Stimulated activated CD4-positive, alpha-beta T cell treated with anti-CD3 and anti-CD28 coated beads, Interleukin-15, amount 100 ng/mL, for 24 hours (primary cell): Measurements from ENCODE around the gene SLC47A2.
"Not testable (repeated sequence)": the region's sequence is repeated elsewhere in the genome, so short reads cannot be mapped to it uniquely, and the experiment has no call there.

Experiments used
- DNase-seq: peaks from one replicate; pipeline ENCODE4 v3.0.0-alpha.2; 2020

The SLC47A2 gene, protein sequence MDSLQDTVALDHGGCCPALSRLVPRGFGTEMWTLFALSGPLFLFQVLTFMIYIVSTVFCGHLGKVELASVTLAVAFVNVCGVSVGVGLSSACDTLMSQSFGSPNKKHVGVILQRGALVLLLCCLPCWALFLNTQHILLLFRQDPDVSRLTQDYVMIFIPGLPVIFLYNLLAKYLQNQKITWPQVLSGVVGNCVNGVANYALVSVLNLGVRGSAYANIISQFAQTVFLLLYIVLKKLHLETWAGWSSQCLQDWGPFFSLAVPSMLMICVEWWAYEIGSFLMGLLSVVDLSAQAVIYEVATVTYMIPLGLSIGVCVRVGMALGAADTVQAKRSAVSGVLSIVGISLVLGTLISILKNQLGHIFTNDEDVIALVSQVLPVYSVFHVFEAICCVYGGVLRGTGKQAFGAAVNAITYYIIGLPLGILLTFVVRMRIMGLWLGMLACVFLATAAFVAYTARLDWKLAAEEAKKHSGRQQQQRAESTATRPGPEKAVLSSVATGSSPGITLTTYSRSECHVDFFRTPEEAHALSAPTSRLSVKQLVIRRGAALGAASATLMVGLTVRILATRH

DNA sequence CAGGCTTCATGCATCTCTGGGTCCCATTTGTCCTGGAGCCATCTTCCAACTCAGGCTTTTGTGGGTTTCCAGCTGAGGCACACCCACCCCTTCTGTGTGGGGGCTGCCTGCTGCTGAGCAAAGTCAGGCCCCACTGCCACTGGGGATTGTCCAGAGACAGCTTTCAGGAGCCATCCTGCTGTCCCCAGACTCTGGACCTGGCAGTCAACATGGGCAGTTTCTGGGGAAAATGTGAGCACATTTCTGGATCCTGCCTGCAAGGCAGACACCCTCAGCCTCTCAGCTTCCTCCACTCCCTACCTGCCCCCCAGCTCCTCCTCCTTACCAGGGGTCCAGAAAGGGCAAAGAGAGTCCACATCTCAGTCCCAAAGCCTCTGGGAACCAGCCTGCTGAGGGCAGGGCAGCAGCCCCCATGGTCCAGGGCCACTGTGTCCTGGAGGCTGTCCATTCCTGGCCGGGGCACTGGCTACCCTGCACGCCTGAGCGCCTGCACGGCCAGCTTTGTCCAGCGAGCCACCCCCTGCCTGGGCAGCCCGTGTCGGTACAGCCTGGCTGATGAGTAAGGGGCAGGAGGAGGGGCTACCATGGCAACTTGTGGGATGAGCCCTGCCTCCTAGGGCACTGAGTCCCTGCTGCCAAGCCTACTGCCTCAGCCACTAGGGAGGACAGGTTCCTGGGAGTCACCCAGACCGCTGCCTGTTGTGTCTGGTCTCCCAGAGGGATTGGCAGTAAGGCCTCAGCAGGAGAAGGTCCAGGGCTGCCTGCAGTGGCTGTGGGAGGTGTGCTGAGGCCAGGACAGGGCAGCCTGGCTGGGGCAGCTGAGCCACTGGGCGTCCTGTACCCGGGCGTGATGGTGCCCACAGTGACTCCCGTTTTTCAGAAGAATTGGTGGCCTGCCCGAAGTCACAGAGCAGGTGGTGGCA lies at the start of gene SLC47A2:
SLC47A2 (minus strand) TSS at position 477 of the 923 bp plus-strand sequence; CDS start at position 448, 29 bp downstream.
- DNase-seq: no peak

DNA sequence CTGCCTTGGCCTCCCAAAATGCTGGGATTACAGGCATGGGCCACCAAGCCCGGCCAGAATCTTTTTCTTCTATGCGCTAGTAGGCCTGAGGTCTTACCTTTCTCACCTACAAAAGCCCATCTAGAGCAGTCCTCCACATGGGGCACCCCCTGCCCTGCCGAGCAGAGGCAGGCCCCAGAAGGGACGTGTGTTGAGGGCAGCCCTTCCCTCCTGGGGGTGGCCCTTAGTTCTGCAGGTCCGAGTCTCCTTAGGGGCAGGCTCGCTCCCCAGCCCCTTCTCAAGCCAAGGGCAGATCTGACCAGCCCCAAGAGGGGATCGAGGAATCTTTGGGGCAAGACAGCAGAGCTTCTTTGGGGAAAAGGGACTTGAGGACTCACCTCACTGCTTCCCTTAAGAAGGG lies 49.6 kb upstream of the SLC47A2 start:
- no peak for DNase-seq

DNA sequence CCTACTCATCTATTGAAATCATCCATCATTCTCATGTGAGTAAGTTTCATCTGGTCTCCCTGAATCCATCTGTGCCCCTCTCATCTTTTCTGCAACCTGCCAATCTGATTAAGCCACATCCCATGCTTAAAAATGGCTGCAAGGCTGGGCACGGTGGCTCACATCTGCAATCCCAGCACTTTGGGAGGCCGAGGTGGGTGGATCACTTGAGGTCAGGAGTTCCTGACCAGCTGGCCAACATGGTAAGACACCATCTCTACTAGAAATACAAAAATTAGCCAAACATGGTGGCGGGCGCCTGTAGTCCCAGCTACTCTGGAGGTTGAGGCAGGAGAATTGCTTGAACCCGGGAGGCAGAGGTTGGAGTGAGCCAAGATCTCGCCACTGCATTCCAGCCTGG lies 47.6 kb upstream of the SLC47A2 start:
- DNase-seq: not testable (repeated sequence)

DNA sequence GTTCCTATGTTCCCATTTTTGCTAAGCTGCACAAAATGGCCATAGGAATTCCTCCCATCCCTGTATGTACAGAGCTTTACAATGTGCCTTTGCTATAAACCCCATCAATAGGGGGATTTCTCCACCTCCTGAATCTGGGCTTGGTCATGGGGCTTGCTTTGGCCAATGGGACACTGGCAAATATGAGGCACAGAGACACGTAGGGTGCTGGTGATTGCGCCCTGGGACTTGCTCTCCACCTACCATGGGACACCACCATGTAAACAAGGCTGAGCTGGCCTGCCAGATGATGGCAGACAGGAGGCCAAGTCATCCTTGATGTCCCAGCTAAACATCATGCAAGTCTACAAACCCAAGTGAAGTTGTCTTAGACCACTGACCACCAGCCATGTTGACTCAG lies 47.0 kb upstream of the SLC47A2 start:
- no peak for DNase-seq

DNA sequence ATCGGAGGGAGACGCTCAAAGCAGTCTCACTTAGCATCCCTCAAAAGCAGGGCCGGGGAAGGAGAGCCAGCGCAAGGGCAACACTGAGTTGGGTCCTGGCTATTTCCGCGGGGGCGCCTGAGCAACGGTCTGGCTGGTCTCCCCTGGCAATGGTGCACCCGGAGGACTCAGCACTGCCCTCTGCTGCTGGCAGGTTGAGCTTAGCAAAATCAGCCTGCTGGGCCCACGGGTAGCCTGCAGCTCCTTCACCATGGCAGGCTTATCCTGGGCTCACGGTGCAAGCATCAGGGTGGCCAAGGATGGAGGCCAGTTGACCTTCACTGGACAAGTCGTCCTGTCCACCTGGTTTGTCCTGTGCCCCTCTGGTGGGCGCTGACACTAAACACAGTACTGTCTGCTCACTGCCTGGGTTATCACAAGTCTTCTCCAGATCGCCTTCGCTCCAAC lies 46.2 kb upstream of the SLC47A2 start:
- peak; percentile 70 for DNase-seq

DNA sequence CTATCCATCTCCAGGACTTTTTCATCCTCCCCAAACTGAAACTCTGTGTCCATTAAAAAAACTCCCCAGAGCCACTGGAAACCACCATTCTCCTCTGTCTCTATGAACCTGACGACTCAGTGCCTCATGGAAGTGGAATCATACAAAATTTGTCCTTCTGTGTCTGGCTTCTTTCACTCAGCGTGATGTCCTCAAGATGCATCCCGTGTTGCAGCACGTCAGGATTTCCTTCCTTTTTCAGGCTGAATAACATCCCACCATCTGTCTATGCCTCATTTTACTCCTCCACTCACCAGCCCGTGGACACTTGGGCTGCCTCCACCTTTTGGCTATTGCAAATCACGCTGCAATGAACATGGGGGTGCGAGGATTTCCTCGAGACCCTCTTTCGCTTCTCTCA lies 44.4 kb upstream of the SLC47A2 start:
- no peak for DNase-seq

DNA sequence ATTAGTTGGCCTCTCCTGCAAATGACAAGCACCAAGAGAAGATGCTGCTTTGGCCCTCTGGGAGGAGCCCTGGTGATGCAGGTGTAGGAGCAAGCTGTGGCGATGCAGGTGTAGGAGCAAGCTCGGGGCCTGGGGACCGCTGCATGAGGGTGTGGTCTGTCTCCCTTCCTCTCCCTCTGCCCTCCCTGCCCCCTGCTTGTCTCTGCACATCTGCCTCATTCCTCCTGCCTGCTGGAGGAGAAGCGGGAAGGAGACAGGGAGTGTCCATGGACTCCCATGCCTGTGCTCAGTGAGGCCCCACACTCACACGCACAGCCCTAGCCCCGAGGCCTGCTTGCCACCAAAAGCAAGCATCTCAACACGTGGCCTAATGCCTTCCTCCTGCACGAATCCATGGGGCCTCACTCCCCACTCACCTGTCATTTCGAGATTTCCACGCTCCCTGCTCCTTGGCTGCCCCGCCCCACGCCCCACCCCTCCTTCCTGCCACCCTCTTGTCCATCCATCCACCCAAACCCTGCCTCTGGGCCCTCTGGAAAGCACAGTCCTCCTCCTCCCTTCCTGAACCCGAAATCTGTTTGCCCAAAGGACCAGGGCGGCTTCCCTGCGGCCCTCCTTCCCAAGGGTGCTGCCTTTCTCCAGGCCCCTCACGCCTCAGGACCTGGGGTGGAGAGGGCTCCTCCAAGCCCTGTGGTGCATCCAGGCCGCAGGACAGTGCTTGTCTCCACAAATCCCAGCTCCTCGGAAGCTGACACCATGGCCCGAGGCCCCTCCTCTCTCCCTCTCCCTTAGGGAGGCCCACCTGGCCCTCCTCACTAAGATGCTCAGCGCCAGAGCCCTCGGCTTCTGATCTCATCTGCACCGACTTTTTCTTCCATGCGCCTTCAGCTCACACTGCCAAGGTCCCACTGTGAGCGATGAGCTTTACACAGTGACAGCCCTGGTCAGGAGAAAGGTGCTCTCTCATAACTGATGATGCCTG lies 43.5 kb upstream of the SLC47A2 start:
- DNase-seq: no peak

DNA sequence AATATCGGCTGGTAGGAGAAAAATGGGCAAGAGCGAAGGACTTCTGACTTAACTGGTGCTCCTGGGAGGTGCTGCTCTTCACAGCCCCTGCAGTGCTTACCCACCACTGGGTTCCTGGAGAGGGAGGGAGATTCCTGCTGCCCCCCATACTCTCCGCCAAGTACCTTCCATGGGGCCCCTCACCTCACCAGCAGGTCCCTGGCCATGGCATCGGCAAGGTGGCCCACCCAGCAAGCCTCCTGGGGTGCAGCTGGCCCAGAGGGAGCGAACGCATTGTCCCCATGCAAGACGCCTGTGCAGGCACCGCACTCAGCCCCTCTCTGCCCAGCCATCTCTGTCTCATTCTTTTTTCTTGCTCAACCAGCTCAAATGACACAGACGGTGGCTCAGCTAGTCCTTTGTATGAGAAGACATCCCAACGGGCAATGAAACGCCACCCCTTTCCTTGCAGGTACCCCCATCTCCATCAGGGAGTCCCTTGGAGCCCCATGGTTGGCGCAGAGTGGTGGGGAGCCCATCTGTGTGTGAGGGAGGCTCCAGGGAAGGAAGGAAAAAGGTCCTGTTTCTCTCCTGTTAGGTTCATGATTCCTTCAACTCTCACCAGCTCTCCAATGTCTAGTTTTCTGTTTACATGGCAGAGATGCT lies 41.3 kb upstream of the SLC47A2 start:
- no peak for DNase-seq

DNA sequence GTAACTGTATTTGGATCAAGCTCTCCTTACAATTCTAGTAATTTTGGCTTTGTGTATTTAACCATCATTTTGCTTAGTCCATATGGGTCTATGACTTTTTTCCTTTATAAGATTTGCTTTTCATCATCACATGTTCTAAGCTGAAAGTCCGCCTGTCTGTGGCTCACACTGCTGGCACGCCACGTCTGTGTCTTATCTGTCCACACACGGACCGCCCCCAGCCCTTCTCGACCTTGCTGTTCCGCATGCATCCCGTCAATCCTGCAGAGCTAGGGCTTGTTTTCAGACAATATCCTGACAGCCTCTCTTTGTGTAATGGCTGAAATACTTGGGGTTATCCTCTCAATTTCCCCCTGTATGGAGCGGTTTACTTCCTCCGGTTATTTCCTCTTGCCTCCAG lies 40.2 kb upstream of the SLC47A2 start:
- no peak for DNase-seq

DNA sequence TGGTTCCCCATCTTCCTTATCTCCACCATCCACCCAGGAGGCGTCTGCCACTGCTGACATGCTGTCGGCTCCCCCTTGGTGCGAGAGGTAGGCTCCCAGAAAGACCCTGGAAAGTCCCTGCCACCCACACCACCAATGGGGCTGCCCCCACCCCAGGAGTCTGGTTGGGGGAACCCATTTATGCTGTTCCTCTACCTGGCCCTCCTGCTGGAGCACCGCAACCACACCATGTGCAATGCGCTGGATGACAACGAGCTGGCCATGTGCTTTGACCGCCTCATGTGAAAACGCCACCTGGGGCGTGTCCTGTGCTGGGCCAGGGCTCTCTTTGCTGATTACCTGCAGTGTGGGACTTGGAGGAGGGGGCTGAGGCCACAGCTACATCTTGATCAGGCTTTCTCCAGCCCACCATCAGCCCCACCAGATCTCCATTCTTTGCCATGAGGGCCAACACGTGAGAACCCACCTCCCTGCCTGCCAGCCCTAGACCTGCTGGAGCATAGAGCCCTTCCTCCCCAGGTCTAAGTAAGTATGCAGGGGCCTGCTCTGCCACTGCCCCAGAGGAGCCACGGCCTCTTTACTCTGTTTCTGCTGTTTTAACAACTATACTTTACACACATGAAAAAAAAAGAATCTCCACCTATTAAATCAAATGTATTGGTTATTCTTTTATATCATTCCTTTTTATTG lies 39.6 kb upstream of the SLC47A2 start:
- DNase-seq: no peak

DNA sequence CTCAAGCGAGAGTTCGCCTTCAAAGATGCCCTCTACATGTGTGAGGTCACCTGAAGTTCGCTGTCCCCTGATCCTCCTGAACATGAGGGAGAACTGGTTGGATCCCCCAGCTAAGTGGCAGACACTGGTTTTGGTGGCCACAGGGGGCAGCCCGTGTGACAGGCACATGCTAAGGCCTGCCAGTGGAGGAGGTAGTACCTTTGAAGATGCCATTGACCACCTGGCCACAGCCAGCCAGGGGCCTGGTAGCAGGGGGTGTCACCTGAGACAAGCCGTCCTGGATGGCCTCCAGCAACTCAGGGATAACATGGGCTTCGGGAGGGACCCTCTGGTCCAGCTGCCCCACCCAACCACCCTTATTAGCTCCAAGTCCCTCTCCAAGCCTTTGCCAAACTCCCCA lies 39.0 kb upstream of the SLC47A2 start:
- DNase-seq: no peak

DNA sequence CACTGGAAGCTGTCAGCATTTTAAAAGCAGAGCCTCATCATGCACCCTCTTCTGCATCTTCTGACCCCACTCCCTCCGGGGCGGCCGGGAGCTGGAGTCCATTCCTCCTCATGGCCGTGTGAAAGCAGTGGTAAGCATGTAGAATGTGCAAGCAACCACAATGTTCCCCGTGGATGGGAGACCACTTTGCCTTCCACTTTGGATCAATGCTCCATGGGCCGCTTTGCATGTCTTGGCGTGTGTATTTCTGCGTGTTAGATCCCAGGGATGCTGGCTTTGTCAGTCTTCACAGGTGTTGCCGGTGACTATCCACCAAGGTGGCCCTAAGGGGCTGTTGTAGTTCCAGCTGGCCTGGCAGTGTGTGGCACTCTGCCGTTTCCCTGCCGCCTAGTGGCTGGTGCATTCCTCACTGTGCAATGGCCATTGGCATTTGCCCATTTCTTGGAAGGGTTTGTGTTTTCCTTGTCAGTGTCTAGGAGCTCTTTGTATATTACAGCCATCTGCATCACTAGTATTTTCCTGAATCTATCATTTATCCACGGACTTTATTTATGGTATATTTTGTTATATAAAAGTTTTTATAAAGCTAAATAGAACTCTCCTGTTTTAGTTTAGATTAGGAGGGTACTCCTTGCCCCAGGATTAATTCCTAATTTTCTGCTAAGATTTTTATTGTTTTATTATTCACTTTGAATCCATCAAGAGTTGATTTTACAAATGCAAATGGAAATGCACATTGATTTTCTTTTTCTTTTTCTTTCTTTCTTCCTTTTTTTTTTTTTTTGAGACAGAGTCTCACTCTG lies 37.5 kb upstream of the SLC47A2 start:
- DNase-seq: no peak

DNA sequence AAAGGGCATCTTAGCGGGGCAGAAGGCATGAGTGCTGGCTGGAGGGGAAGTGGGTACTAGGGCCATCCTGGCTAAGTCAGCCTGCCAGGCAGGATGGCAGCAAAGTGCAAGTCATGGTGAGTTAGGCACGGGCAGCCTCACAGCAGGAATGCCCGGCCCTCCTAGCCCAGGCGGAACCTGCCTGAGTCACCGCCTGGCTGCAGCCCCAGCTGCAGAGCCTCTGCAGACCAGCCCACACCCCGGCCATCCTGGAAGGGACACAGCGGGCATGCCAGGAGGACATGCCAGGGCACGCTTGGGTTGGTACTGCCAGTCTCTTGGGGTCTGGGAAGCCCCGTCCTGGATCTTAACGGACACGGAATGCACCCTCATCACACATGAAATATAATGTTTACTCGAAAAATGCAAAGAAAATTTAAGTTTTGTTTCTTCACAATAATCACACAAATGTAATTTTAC lies 36.7 kb upstream of the SLC47A2 start:
- DNase-seq: no peak

DNA sequence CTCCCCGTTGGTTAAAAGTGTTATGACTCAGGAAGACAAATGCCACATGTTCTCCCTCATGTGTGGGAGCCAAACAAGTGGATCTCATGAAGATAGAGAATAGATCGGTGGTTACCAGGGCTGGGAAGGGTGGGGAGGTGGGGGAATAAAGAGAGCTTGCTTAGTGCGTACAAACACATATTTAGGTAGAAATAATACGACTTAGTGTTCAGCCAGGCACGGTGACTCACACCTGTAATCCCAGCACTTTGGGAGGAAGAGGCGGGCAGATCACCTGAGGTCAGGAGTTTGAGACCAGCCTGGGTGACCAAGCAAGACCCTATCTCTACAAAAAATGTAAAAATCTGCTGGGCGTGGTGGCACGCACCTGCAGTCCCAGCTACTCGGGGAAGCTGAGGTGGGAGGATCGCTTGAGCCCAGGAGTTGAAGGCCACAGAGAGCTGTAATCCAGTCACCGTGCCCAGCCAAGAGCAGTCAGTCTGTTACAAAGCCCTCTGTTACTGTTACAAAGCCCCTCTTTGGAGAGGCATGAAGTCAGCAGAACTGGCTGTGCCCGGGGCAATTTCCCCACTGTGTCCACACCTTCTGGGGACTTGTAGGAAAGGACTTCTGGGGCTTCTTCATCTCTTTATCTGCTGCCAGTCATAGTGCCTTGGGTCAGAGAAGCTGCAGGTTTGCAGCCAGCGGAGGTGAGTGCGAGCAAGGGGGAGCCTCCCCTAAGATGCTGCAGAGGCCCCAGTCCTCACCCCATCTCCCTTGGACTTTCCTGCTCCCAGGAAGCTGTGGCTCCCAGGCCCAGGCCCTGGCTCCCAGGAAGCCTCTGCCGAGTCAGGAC lies 36.0 kb upstream of the SLC47A2 start:
- no peak for DNase-seq

DNA sequence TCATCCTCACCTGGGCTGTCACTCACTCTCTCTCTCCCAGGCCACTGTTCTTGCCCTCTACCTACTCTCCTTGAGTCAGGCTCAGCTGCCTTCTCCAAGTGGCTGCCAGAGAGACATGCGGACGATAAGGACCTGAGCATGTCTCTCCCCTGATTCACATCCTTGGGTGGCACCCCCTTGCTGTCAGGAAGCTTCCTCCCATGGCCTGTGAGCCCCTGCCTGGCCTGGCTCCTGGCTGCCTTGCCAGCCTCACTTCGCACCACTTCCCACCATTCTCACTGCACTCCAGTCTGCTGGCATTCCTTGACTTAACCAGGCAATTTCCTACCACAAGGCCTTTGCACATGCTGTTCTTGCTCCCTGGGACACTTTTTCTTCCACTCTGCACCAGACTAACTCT lies 34.5 kb upstream of the SLC47A2 start:
- no peak for DNase-seq

DNA sequence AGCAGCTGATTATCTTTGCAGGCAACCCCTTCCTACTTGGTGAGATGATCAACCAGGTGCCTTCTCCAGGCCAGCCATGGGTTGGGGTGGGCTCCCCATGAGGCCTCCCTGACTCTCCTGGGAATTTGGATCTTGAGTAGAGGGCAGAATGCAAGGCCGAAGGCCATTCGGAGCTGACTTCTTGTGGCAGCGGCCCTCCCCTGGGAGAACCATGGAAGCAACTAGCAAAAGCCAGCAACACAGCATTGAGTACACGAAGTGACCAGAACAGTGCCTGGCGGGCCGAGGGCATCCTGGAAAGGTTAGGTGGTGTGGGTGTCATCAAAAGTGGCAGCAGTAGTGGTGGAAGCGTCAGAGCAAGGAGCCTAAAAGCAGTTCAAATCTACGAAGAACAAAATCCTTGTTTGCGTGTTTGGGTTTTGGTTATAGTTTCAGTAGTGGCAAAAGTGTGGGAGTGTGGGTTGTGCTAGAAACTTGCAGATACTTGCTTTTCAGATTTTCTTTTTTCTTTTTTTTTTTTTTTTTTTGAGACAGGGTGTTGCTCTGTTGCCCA lies 33.7 kb upstream of the SLC47A2 start:
- DNase-seq: no peak

DNA sequence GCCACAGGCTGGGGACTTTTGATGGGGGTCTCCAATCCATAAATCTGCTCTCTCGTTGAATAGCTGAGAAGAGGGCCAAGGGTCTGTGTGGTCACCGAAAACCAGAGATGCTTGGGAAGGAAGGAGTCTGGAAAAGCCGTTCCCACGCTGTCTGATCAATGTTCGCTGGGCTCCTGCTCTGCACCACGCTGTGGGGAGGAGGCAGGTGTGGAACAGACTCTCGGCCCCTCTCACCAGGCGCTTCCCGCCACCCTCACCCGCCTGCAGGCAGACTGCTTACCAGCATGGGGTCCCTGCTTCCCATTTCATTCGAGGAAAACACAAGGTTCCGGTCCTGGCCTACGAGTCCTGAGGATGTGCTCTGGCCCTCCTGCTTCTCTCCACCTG lies 32.4 kb upstream of the SLC47A2 start:
- no peak for DNase-seq

DNA sequence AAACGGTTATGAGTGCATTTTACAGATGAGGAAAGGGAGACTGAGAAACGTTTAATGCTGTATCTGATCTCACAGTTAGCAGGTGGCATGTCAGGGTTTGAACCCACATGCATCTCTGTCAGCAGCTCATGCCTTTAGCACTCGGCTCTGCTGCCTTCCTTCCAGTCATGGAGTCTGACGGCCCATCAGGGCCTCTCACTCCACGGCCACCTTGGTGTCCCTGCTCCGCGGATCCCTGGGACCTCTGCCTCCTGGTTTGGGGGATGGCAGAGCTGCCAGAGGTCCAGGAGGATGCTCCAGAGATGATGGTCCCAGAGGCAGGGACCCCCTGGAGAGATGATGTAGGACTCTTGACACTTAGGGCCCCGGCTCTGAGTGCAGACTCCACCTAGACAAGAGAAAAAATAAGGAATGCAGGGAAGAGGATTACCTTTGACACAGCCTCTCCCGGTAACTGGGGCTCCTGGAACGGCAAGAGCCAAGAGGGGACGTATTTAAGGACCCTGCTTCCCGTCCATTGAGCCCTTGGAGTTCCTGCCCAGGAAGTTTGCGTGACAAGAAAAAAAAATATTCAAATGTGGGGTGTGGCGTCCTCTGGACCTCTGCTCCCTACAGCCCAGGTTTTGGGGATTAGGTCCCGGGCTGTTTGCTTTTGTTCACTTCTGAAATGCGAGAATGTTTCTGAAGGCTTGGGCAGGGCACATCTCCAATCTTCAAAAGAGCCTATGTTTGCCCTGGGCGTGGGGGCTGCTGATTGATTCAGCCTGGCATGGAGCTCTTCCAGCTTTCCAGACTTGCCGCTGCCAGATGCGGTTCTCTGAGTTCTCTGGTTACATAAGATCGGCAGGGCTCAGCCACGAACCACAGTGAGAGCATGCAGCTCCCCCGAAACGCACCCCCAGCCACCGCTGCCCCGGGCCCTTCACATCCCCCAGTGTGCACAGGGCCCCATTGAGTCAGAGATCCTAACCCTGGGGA lies 31.7 kb upstream of the SLC47A2 start, which contains the start of gene ALDH3A1:
ALDH3A1 (minus strand) TSS at position 470 of the 978 bp plus-strand sequence. CDS start 3,169 bp downstream, outside the sequence.
- no peak for DNase-seq
